Stimulated activated CD4-positive, alpha-beta T cell treated with anti-CD3 and anti-CD28 coated beads, Interleukin-12 subunit alpha, Interleukin-12 subunit beta, amount 100 ng/mL, for 48 hours (primary cell): Measurements from ENCODE around the gene OSBPL7.

ENCODE experiments used
- DNase-seq, 3 donors: peaks; one replicate each; pipeline ENCODE4 v3.0.0-alpha.2; 2020; ENCODE audit warnings: low read depth in 2 of 3, low spot score in 1 of 3

OSBPL7 gene, protein sequence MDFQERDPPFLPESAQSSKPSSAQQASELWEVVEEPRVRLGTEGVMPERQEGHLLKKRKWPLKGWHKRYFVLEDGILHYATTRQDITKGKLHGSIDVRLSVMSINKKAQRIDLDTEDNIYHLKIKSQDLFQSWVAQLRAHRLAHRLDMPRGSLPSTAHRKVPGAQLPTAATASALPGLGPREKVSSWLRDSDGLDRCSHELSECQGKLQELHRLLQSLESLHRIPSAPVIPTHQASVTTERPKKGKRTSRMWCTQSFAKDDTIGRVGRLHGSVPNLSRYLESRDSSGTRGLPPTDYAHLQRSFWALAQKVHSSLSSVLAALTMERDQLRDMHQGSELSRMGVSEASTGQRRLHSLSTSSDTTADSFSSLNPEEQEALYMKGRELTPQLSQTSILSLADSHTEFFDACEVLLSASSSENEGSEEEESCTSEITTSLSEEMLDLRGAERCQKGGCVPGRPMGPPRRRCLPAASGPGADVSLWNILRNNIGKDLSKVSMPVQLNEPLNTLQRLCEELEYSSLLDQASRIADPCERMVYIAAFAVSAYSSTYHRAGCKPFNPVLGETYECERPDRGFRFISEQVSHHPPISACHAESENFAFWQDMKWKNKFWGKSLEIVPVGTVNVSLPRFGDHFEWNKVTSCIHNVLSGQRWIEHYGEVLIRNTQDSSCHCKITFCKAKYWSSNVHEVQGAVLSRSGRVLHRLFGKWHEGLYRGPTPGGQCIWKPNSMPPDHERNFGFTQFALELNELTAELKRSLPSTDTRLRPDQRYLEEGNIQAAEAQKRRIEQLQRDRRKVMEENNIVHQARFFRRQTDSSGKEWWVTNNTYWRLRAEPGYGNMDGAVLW

DNA sequence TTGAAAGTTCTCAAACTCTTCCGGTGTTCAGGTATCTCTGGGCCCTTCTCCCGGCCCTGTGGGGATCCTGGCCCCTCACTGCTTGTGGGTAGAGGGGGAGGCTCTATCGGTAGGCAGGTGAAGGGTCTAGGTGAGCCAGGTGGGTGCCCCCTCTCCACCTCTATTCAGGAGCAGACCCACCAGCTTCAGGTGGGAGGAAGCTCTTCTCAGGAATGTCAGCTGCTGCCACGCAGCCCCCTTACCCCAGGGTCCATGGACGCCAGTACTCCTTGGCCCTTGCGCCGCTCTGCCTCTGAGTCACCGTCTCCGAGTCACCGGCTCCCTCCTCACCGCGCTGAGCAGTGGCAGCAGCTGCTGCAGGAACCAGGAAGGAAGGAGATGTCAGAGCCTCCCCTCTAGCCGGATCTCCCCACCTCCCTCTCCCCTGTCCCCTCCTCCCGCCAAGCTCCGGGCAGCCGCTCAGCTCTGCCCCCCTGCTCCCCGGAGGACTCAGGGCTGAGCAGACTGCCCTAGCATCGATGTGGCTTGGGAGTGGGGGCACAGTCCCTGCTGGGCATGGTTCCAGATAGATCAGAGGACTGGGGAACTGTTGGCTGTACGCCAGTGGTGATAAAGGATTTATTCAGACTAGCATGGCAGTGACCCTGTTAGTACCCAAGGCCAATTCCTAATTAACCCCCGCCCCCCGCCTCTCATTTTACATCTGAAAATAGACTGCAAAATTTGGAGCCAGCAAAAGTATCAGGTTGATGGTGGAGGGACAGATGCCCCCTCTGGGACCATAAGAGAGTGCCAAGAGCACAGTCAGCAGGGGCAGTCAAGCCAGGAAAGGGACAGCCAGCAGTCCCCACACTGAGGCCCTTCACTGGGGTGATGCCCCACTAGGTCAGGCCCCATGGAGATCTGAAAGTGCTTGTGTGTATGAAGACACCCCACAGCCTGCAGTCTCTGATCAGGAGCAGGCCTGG, at the start of gene OSBPL7:
TSS of gene OSBPL7 (minus strand) at position 371 of the 968 bp plus-strand sequence. CDS start 1,516 bp downstream, outside the sequence.
- DNase-seq: peak; percentile 41 to 61 (median 52)

DNA sequence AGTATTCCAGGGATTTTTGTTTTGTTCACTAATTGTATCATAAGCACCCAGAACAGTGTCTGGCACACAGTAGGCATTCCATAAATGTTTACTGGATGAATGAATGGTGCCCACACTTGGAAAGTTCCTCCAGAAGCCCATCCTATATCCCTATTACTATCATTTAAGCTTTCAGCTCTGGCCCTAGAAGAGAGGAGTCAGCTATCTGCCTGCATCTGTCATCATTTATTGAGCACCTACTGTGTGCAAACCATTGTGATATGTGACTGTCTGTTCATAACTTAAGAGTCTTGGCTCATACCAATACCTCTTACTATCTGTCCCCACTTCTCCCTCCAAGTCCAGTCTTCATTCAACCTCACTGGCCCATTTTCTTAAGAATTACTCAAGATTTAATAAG, 49.5 kb upstream of the OSBPL7 start:
- no peak for DNase-seq

DNA sequence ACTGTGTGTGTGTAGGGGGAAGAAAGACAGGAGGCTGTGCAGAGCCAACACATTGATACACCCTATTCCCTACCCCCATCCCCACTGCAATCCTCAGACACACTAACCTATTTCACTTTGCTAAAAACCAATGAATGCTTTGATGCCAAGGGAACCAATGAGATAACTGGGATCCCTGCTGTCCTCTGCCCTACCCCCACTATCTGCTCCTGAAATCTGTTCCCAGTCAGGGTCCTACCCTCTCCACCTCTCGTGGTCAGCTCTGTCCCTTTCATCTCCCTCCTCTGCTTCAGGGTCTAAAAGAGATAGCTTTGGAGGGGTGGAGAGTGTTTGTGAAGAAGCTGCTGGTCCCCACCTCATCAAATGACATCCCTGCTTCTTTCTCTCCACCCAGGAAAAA, 48.5 kb upstream of the OSBPL7 start:
- no peak for DNase-seq

DNA sequence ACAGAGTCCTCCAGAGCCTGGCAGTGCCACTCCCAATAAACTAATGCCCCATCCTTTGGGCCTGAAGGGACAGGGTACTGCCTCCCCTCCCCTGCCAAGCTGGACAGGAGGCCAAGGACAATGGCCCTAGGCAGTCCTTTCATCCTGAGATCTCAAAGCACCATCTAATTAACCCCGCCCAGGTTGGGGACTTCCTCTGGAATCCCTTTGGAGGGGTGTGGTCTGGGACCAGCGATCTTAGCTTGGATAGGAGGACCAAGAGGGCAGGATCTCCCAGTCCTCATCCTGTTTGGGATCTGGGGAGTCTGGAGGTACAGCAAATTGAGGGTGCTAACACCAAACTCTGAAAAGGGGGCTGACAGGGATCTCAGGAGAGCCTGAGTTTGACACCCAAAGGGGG, 47.5 kb upstream of the OSBPL7 start:
- DNase-seq: no peak

DNA sequence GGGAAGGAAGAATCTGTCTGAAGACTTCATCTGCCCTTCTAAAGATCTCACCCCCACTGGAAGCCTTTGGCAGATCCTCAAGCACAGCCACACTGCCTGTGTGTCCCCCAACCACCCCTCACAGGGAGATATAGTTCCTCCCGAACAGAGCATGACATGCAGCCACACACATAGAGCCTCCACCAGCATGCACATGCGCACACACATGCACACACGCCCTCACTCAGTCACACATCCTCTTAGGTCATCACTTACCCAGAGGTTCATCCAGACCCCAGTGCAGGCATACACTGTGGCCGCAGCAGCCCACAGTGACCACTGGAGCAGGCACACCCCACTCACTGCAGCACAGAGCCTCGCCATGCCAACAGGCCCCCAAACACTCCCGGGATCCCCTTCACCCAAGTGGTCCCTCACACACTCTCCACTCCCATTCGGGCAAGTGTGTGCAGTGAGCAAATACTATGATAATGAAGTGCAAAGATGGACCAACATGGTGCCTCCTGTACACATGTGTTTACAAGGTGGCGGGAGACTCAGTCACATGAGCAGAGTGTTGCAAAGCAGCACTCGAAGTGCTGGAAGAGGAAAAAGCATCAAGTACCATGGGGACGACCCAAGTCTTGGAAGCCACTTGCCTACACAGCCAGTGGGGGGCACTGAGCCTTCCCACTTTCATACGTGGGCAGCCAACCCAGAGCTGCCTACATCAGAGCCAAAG, 46.4 kb upstream of the OSBPL7 start:
- no peak for DNase-seq

DNA sequence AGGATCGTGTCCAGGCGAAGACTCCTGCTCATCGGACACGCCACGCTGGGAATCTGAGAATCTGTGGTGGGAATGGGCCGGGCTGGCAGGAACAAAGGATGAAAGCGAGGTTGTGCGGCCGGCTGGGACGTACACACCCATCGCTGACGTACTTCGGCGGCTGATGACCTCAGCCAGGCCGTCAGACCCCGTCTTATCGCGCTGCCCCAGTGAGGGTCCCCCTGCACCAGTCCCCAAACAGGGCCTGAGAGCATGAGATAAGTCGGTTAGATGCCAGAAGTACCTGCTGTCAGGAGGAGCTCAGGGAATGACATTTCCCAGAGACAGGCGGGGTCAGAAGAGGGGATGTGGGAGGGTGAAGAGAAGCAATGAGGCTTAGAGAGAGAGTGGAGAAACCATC, 45.3 kb upstream of the OSBPL7 start:
- no peak for DNase-seq

DNA sequence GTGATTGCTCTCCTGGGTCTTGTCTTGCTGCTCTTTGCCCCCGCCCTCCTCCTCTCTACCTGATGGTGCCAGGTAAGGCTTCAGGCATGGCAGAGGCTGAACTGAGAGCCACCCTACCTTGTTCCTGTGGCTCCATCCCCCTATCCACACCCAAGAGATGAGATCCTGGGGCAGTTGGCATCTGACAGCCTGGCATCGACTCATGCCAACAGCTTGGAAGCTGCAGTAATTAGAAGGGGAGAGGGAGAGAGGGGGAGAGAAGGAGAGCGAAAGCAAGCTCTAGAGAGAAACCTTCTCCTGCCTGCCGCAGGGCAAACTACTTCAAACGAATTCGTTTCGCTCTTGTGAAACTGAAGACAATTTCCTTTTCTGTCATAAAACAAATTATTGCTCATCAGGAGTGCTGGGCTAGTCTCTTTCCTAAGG, 43.2 kb upstream of the OSBPL7 start:
- DNase-seq: peak in 1 of 3 donors; percentile 9

DNA sequence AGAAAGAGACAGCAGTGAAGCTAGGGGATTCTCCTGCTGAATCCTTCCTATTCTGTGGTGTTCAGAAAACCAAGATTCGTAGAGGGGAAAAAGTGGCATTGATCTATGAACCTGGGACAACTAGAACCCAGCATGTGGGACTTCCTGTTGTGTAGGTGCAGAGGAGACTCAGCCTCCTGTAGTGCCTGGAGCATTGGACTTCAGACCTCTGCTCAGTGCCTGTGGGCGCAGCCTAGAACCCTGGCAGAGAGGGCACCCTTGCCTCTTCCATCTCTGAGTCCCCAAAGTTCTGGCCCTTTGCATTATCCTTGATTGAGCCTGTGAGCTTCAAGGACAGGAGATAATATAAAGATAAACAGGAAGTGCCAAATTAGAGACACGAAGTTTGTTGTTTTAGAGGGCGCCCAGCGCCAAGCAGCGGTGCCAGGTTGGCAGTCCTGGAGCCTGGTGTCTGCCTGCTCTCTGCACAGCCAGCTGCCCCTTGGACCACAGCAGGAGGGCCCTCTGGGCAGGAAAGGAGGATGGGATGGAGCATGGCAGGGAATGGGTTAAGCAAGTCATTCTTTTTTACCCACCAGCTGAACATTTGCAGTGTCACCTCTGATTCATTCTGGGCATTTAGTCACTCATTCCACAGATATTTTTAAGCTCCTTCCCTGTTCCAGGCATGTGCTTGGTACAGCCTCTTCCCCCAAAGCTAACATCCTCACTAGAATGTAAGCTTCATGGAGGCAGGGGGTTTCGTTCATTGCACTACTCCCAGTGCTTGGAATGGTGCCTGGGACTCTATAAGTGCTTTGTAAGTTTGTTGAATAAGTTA, 41.2 kb upstream of the OSBPL7 start:
- no peak for DNase-seq

DNA sequence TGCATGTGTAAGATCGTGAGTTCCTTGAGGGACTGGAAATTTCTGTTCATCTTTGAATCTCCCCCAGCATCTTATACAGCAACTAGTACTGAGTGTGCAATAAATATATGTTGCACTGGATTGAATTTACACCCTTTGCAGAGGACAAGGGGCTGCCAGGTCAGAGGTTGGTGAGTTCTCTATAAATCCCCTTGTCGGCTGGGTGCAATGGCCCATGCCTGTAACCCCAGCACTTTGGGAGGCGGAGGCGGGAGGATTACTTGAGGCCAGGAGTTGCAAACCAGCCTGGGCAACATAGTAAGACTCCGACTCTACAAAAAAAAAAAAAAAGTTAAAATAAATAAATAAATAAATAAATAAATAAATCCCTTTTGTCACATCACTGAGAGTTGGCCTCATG, 38.8 kb upstream of the OSBPL7 start:
- DNase-seq: no peak

DNA sequence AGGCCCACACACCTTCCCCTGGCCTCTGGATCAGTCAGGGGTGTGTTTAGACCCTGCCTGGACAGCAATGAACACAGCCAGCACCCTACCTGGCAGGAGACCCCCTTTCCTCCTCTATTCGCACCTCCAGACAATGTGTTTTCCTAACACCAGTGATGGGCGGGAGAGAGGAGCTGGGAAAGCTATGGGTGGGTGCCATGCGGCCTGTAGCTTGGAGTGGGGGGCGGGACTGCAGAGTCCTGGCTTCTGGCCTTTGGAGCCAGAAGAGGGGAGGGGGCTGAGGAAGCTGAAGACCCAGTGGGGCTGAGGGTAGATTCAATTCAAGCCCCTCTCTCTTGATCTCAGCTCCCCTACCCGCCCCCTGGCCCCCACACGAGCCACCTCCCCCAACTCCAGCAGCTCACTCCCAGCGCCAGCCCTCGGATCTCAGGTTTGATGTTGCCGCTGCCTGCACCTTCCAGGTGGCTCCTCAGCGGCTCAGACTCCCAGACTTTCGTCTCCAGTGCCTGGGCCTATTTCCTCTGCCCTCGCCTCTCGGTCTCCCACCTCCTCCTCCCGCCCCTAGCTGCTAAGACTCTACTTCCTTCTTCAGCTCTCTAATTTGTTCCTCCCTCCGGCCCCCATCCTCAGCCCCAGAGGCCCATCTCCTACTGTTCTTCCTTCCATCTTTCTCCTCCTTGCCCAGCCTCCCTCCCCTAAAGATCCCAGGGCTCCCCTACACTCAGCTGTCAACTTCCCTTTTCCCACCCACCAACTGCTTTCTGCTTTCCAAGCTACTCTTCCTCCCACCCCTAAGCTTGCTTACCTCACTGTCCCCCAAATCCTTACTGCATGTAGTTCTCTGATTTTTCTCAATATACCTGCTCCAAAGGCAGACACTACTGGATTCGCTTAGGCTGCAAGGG, 36.2 kb upstream of the OSBPL7 start:
- no peak for DNase-seq

DNA sequence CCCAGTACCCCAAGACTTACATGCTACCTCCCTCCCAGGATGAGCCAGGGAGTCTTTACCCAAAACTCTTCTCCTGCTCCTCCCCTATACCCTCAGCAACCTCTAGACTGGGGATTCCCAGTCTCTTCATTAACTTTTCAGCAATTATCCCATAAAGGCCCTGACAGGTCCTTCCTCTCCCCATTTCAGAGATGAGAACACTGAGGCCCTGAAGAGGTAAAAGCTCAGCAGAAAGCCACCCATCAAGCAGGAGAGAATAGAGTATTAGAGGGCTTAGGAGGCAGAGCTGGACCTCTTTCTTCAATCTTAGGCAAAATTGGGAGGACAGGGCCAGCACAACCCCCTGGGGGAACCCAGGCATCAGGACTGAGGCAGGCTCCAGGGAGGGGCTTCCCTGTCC, 35.2 kb upstream of the OSBPL7 start:
- no peak for DNase-seq

DNA sequence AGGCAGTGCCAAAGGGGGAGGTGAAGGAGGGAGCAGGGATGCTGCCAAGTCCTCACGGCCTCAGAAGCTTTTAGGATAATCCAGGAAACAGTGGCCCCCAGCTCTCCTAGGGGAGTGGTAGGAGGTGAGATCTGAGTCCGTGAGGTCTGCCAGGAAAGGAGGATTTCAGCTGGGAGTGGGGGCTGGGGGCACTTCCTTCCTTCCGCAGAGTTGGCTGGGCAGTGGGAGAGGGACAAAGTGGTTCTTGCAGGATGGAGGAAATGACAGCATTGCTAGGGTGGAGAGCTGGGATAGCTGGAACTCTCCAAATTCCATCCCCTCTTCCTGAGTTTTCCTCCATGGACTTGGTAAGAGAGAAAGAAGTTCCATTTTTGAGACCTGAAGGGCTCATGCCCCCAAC, 34.1 kb upstream of the OSBPL7 start:
- DNase-seq: no peak

DNA sequence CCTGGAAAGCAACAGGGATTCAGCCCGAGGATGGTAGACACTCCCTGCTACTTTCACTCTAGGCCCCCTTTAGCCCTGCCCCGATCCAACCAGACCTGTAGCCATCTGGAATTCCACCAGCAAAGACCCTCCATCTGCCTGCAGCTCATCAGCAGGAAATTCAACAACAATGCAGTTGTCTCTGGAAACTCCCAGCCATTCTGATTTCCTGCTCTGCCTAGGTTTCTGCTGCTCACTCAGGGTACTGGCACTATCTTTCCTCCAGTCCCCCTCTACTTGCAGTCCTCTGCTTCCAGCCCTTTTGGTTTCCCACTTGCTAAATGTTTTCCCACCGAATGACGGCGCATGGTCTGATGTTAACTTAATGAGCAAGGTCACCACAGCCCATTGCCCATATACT, 32.0 kb upstream of the OSBPL7 start:
- DNase-seq: no peak

DNA sequence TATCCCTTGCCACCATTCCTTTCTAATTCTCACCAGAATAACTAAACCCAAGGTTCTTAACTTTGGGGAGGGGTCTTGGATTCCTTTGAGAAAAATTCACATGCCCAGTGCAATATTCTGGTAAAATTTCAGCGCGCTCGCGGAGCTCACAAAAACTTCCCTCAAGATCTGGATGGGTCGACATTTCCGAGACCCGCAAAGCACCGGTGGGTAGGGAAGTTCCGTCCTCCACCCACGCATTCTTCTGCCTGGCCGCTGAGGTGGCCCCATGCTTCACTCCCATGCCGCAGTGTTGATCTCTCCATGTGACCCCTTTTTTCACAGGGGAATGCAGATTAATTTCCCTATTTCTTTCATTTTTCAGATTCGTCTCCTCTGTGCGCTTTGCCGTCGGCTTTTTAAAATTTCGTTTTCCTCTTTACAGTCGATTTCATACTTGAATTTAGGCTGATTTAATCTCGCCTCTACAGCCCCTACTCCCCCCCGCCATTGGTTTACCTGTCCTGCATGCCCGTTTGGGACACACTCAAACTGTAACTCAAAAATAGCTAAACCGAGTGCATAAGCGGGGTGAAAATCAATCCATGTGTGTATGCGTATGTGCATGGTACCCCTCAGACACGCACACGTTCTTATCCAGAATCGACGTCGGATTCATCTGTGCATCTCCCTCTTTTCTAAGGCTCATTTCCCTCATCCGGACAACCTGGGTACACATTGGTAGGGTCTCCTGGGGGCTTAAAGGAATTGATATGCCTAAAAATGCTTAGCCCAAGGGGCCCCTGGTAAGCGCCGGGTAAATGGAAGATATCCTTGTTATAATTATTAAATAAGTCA, 30.7 kb upstream of the OSBPL7 start:
- DNase-seq: no peak

DNA sequence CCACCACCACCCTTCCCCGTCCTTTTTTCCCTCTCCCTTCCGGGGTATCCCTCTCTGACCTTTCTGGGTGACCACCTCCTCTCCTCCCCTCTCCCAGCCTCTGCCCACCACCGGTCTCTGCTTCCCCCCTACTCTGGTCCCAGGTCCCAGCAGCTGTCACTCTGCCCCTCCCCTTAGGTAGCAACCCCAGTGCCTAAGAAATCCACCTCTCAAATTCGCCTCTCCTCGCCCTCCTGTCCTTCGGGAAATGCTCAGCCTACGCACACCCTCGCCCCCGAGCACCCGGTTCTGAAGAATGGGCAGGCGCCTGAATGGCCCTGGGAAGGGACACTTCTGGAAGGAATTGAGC, 30.1 kb upstream of the OSBPL7 start:
- DNase-seq: no peak

DNA sequence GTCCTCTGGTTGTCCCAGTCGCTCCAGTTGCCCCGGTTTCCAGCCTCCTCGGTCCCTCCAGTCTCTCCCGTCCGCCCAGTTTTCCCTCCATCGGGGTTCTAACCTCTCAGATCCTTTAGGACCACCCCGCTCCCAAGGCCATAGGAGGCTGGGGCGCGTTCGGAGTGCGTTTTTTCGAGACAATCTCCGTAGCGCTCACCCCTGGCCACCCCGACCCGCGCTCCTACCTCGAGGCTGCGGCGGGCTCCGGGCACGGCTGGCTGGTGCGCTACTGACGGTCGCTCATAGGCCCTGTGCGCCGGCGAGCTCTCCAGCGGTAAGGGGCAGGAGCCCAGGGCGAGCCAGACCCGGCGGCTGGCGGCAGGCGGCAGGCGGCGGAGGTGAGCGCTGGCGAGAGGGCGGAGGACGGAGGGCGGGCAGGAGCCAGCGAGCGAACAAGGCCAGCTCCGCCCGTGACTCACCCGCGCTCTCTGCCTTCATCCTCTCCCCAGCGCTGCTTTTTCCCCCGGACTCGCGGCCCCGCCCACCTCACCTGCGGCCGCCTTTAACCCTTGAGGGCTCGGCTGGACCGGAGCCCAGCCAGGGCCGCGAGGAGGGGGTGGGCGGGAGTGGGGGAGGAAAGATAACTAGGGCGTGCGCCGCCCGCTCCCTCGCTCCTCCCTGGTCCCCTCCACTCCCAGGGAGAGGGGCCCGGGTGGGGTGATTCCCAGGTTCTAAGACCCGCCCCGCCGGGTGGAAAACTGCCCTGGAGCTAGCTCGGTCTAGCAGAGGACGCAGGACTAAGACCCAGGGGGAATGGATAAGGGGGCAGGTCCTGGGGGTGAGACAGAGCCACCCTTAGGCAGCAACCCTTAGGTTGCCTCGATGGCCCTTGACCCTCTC, 29.3 kb upstream of the OSBPL7 start, which contains the start of gene SP6:
TSS of gene SP6 (minus strand) at position 472 of the 882 bp plus-strand sequence. CDS start 2,734 bp downstream, outside the sequence.
- DNase-seq: peak; percentile 31 to 62 (median 39)

DNA sequence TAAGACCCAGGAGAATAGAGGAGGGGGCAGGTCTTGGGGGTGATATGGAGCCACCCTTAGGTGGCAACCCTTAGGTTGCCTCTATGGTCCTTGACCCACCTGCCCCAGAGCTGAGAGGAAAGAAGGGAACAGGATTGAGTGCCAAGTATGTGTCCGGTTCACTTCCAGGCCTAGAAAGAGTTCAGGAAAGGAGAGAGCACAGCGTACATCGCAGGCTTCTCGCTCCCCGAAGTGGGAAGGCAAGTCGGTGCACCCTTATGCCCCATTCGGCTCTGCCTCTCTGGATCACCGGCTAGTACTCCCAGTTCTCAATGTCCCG, 28.7 kb upstream of the OSBPL7 start:
- DNase-seq: no peak
